NCI-H1436 (cell line): ENCODE results near the gene ARF1.

Experiments used
- DNase-seq: peaks from one replicate; lab custom pipeline; 2025; lab: John Stamatoyannopoulos, UW

Gene ARF1

GRCh38 chr1:228122921-228123441, 40.5 kb downstream of the ARF1 start:
- DNase-seq, result no peak

DNA sequence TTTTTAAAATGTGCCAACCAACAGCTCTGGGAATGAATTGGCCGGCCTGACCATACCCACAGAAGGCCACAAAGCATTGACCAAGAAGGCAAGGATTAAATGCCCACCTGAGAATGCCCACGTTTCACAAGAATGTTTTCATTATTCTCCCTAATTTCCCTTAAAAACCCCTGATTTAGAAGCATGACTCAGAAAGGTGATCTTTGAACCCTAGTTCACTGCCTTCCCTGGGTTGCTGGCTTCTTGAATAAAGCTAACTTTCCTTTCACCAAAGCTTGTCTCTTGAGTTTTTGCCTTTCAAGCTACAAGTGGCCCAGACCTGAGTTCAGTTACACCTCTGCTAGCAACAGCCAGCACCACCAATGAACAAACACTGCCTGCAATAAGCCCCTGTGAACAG, 41.0 kb downstream of the ARF1 start:
- DNase-seq, result no peak

DNA sequence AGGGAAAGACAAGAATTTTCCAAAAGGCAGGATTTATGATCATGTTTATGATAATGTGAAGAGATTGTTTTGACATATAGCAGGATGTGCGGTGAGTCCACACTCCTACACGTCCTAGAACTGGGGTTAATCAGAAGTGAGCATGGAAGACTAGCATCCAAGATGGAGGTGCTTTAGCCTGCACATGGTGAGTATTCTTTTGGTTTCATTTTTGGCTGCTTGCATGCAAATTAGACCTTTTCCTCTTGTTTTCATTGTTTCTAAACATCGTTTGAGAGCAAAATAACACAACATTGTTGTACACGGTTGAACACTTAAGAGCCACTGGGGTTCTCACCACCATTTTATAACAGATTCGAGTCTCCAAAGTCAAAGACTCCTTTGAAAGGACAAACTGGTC, 42.7 kb downstream of the ARF1 start:
- no peak for DNase-seq

- no peak for DNase-seq
Observed at GRCh38 chr1:228131766-228132165, 49.3 kb downstream of the ARF1 start.

DNA sequence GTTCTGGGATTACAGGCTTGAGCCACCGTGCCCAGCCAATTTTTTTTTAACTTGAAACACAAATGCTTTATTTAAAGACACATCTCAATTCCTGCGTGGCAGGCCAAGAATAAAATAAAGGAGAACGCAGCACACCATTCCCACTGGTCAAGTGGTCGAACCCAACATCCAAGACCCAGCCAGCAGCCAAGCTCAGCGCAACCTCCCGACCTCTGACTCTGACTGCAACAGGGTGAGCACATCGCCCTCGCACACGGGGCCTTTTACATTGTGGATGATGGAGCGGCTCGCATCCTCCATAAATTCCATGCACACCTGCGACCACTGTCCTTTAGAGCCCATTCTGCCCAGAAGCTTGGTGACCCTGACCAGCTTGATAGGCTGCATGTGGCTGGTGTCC, 52.1 kb downstream of the ARF1 start:
- no peak for DNase-seq

- no peak for DNase-seq
Observed at GRCh38 chr1:228136901-228137300, 54.4 kb downstream of the ARF1 start.

DNA sequence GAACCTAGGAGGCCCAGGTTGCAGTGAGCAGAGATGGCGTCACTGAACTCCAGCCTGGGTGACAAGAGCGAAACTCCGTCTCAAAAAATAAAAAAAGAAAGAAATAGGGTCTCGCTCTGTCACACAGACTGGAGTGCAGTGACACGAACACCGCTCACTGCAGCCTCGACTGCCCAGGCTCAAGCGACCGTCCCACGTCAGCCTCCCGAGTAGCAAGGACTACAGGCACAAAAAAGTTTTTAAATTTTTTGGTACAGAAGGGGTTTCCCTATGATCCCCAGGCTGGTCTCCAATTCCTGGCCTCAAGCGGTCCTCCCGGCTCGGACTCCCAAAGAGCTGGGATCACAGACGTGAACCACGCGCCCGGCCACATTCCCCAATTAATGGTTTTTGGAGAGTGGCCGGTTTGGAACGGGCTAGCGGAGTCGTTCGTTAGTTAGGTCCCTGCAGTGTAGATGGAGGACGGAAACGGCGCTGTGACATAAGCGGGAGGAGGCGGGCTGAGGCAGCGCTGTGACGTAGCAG, 57.0 kb downstream of the ARF1 start:
- no peak for DNase-seq

- DNase-seq, result peak; percentile 100
Observed at GRCh38 chr1:228139931-228140723, 57.6 kb downstream of the ARF1 start, which contains the start of gene GUK1. Gene GUK1 (plus strand): TSS chr1:228140279. CDS start chr1:228140303, 24 bp downstream.

DNA sequence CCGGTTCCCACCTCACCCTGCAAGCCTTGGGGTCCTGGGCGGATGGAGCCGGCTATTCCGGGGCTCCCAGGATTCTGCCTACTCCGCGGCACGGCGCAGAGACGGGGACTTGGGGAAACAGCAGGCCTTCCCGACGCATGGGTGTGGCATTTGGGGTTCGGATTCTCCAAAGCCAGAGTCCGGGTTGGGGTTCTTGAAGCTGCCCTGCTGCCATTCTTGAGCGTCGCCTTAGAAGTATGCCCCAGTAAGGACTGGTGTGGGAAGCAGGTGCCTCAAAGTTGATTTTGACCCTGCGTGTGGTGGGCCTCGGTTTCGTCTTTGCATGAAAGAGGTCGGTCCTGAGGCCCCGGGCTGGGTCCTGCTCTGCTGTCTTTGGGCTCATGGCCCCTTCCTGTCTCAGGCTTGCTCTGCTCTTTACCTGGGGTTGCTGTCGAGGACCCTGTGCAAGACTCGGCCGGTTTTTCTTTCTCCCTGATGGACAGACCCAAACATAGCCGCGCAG, 58.3 kb downstream of the ARF1 start:
- no peak for DNase-seq

DNA sequence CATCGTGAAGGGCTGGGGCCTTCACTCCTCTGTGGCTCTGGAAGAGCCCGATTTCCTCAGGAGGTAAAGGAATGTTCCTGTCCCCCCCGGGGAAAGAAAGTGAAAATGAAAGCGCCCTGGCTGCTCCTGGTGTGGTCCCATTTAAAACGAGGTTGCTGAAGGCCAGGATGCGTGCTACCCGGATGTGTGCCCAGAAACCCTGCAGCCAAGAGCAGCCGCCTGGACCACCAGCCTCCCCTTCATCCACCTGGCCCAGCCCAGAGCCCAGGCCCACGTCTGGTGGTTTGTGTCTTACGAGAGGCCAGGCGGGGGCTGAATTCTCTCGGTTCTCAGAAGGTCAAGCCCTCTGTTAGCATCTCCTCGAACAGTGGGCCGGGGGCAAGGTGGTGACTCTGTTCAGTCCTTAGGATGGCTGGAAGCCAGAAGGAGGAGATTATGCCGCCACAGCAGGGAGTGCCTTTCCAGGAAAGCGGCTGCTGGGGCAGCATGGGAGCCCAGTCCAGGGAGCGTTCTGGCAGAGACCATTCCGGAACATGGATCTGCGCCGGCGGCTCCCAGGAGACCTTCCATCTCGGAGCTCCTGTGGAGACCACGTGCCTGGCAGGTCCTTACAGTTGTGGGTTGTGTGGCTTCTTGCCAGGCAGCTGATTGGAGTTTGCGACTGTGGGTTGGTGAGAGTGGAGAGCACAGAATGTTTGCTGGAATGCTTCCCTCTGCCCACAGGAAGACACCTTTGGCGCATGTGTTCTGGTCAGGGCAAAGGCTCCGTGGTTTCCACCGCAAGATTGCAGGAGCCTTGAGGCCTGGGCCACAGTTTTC, 58.9 kb downstream of the ARF1 start:
- no peak for DNase-seq

DNA sequence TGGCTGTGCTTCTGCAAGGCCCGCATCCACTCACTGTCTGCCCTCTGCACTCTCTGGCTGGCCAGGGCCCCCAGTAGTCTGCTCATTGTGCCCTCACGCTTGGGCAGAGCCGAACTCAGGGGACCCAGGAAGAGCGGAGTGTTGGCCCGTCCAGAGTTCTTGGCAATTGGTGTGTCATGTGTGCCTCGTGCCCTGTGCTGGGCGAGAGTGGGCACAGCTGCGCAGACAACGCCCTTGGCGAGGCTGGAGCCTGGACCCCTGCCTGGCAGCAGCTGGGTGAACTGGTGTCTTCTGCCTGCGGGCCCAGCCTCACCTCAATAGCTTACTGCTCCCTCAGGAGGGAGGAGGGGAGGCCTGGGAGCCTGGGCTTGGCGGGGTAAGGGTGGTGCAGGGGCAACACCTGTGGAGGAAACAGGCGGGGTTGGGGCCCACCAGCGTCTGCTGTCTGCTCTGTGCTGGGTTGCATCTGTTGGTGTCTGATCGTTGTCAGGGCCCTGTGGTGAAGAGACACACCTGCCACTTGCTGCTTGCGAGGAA, 59.7 kb downstream of the ARF1 start:
- no peak for DNase-seq

GRCh38 chr1:228142701-228143136, 60.2 kb downstream of the ARF1 start:
- no peak for DNase-seq

DNA sequence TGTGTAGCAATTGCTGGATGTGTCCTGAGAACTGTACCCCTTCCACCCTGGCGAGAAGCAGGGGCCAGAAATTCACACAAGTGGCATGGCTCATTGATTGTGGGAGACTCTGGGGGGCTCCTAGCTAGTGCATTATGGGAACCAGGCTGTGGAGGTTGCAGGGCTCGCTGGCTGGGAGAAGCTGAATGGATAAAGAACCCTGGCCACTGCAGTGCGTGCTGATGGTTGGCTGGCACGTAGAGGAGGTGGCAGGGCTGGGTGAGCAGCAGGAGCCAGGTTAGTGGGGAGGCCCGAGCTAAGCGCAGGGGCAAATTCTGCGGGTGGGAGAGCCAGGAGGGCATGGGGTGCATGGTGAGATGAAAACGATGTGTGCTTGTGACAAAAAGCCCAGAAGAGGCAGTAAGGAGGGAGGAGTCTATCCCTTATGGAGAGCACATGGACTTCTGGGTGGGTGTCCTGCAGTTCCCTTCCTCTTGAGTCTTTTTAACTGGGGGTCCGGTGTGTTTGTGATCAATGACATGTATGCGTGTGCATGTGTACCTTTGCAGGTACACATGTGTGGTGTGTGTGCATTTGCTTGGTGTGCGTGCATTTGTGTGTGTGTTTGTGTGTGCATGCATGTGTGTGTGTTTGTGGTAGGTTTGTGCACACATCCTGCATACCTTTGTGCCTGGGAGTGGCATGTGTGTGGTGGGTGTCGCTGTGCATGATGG, 61.1 kb downstream of the ARF1 start:
- DNase-seq, result no peak

GRCh38 chr1:228144193-228144992, 61.9 kb downstream of the ARF1 start:
- no peak for DNase-seq

DNA sequence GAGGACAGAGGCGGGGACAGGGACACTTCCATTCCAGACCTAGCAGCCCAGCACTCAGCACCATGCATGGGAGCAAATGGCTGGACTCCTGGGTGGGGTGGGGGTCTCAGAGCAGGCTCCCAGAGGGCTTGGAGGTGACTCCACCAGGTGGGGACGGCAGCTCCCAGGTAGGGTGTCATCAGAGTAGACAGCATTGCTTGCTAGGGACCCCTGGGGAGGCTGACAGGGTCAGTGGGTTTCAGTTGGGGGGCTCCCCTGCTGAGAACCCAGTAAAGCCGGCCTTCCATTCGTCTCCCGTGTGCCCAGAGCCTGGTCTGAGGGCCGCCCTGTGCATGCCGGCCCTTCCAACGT, 62.5 kb downstream of the ARF1 start:
- DNase-seq, result no peak

GRCh38 chr1:228145463-228146416, 63.2 kb downstream of the ARF1 start:
- DNase-seq, result no peak

GRCh38 chr1:228146417-228147150, 64.1 kb downstream of the ARF1 start:
- DNase-seq, result no peak

- no peak for DNase-seq
Observed at GRCh38 chr1:228147151-228147693, 64.7 kb downstream of the ARF1 start.

DNA sequence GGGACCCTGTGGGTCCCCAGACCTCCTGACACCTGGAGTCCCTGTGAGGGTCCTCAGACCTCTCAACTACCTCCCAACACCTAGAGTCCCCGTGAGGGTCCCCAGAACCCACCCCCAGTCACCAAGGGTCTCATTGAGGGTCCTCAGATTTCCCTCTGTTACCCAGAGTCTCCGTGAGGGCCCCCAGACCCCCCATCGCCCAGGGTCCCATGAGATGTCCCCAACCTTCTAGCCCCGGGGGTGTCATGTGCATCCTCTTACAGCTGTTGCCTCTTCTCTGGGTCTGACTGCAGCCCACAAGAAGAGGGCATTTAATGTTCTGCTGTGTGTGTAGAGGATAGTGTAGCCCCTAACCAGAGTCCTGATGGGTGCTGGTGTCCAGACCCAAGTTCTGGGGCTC, 65.3 kb downstream of the ARF1 start:
- DNase-seq, result no peak
